ENCODE measurements around the gene SUMO4. TPM values are rescaled to one million over a fixed set of nuclear protein-coding genes. Genes with fewer than 3 reads are reported as not detected.

The SUMO4 gene
- total RNA-seq, 1 experiment from 2014 or later, result 2.8 TPM

GRCh38 chr6:149410557-149410956 is 10.5 kb downstream of the SUMO4 start:
- Histone ChIP-seq H3K4me1 (ENCODE audit: insufficient read depth, low read length, poor library complexity, severe bottlenecking) (peaks cover 7% of the 10 kb centered on the region), H3K27me3 (replicated peaks; ENCODE audit: insufficient read depth, low read depth, low read length, poor library complexity) (no peaks in the 10 kb centered on the region), H3K9me3 (ENCODE audit: low read depth, low read length, poor library complexity, severe bottlenecking) (no peaks in the 10 kb centered on the region), H3K27ac (ENCODE audit: low read depth, low read length, poor library complexity, severe bottlenecking) (no peak overlapping the region), H3K36me3 (ENCODE audit: insufficient read depth, low read length, poor library complexity, severe bottlenecking) (peaks cover 23% of the 10 kb centered on the region), H3K4me3 (ENCODE audit: low read depth, low read length, poor library complexity, severe bottlenecking) (no peak overlapping the region)
- ChIA-PET POLR2A (ENCODE audit: low non-redundant PET) (no interaction called here), CTCF (no interaction called here)
- intact Hi-C loops (cut with micrococcal nuclease; ENCODE audit: unreplicated experiment), result no loop called here
- TF ChIP-seq EZH2 (IDR thresholded peaks at IDR 0.05; ENCODE audit: borderline replicate concordance, low read depth, low read length, poor library complexity, severe bottlenecking), result no peak
- no peak for TF ChIP-seq CTCF (conservative IDR thresholded peaks at IDR 0.05; ENCODE audit: low read depth, low read length)
- BruUV-seq (replicated peaks), result no TSS peak
- no peak for DNase-seq (ENCODE audit: low spot score)

GRCh38 chr6:149414009-149414408 is 13.9 kb downstream of the SUMO4 start:
- no peak for DNase-seq (ENCODE audit: low spot score)
- POLR2A ChIA-PET (ENCODE audit: low non-redundant PET), result no interaction called here
- Histone ChIP-seq H3K9me3 (ENCODE audit: low read depth, low read length, poor library complexity, severe bottlenecking) (no peaks in the 10 kb centered on the region), H3K27me3 (replicated peaks; ENCODE audit: insufficient read depth, low read depth, low read length, poor library complexity) (no peaks in the 10 kb centered on the region), H3K36me3 (ENCODE audit: insufficient read depth, low read length, poor library complexity, severe bottlenecking) (peaks cover 23% of the 10 kb centered on the region), H3K4me3 (ENCODE audit: low read depth, low read length, poor library complexity, severe bottlenecking) (no peak overlapping the region), H3K27ac (ENCODE audit: low read depth, low read length, poor library complexity, severe bottlenecking) (no peak overlapping the region), H3K4me1 (ENCODE audit: insufficient read depth, low read length, poor library complexity, severe bottlenecking) (no peaks in the 10 kb centered on the region)
- intact Hi-C loops (cut with micrococcal nuclease; ENCODE audit: unreplicated experiment), result no loop called here
- no peak for TF ChIP-seq EZH2 (IDR thresholded peaks at IDR 0.05; ENCODE audit: borderline replicate concordance, low read depth, low read length, poor library complexity, severe bottlenecking)
- TF ChIP-seq CTCF (conservative IDR thresholded peaks at IDR 0.05; ENCODE audit: low read depth, low read length), result no peak
- CTCF ChIA-PET, result no interaction called here
- no TSS peak for BruUV-seq (replicated peaks)

- no peak for DNase-seq (ENCODE audit: low spot score)
- Histone ChIP-seq H3K4me3 (ENCODE audit: low read depth, low read length, poor library complexity, severe bottlenecking) (no peak overlapping the region), H3K27me3 (replicated peaks; ENCODE audit: insufficient read depth, low read depth, low read length, poor library complexity) (no peaks in the 10 kb centered on the region), H3K27ac (ENCODE audit: low read depth, low read length, poor library complexity, severe bottlenecking) (no peak overlapping the region), H3K36me3 (ENCODE audit: insufficient read depth, low read length, poor library complexity, severe bottlenecking) (peaks cover 18% of the 10 kb centered on the region), H3K9me3 (ENCODE audit: low read depth, low read length, poor library complexity, severe bottlenecking) (no peaks in the 10 kb centered on the region), H3K4me1 (ENCODE audit: insufficient read depth, low read length, poor library complexity, severe bottlenecking) (no peaks in the 10 kb centered on the region)
- TF ChIP-seq EZH2 (IDR thresholded peaks at IDR 0.05; ENCODE audit: borderline replicate concordance, low read depth, low read length, poor library complexity, severe bottlenecking) (no peak), CTCF (conservative IDR thresholded peaks at IDR 0.05; ENCODE audit: low read depth, low read length) (no peak)
- no TSS peak for BruUV-seq (replicated peaks)
- intact Hi-C loops (cut with micrococcal nuclease; ENCODE audit: unreplicated experiment), result loop anchor here (5.0 kb wide), 1 partner anchor 98 kb away; the partner anchor contains the start of gene TAB2
- POLR2A ChIA-PET (ENCODE audit: low non-redundant PET), result no interaction called here
- CTCF ChIA-PET, result no interaction called here
Measured at GRCh38 chr6:149414821-149415220, 14.8 kb downstream of the SUMO4 start.

Measured in A673 (cell line).